ENCODE data around the gene HTT-AS.
"Not testable (repeated sequence)": the region's sequence is repeated elsewhere in the genome, so short reads cannot be mapped to it uniquely, and the experiment has no call there.

GRCh38 chr4:3094701-3095100 is 20.4 kb upstream of the HTT-AS start:
- TF ChIP-seq POLR2A (IDR thresholded peaks at IDR 0.05; ENCODE audit: low read depth, low read length); POLR2AphosphoS5 (IDR thresholded peaks at IDR 0.05; ENCODE audit: low read depth, low read length); TAF1 (IDR thresholded peaks at IDR 0.05; ENCODE audit: borderline replicate concordance, low read depth, low read length): not testable (repeated sequence)
